Measurements from ENCODE around the gene UNC5B. TPM values are rescaled to one million over a fixed set of nuclear protein-coding genes. Genes with fewer than 3 reads are reported as not detected.

UNC5B gene
- total RNA-seq: 4.2 TPM
- 2.2 TPM for polyA plus RNA-seq
- long read RNA-seq, donor 1: 0 reads
- long read RNA-seq, donor 2: 0 reads
- long read RNA-seq, donor 3: 0 reads
- long read RNA-seq, donor 4, partial matches to known transcripts: 8 of 8 reads
- long read RNA-seq, donor 4, other reads (novel, unspliced or antisense): 0 of 8 reads
- long read RNA-seq, donor 5, partial matches to known transcripts: 8 of 13 reads
- long read RNA-seq, donor 5, other reads (novel, unspliced or antisense): 5 of 13 reads
- long read RNA-seq, donor 6, full-length matches to known transcripts: 2 of 2 reads
- long read RNA-seq, donor 6, partial matches to known transcripts: 0 of 2 reads
- long read RNA-seq, donor 6, other reads (novel, unspliced or antisense): 0 of 2 reads
- long read RNA-seq, donor 7: 0 reads
- long read RNA-seq, donor 8, full-length matches to known transcripts: 1 of 1 reads
- long read RNA-seq, donor 8, partial matches to known transcripts: 0 of 1 reads
- long read RNA-seq, donor 8, other reads (novel, unspliced or antisense): 0 of 1 reads
- long read RNA-seq, donor 9: 0 reads
- long read RNA-seq, donor 10: 0 reads

DNA sequence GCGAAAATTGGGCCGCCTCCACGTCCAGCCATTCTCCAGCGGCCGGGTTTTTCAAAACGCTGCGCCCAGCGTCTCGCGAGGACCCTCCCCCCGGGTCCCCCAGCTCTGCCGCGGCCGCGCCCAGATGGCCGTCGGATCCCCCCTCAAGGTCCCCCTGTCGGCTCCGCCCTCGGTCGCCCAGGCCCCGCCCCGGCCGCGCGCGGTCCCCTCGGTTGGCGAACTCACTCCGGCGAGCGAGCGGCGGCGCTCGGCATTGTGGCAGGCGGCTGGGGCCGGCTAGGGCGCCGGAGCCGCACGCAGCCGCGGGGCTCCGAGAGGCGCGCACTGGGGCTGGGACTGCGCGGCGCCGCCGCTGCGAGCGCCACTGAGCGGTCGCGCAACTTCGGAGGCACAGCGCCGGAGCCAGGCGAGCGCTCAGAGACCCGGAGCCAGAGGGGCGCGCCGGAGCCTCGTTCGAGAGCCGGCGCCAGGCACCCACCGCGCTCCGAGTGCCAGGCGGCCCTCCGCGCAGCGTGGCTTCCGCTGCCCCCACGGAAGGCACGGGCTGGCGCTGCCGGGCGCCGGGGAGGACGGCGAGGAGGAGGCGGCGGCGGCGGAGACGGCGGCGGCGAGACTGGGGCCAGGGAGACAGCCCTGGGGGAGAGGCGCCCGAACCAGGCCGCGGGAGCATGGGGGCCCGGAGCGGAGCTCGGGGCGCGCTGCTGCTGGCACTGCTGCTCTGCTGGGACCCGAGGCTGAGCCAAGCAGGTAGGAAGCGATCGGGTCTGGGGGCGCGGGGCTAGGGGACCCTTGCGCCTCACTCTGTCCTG is at the start of gene UNC5B:
TSS of gene UNC5B (plus strand) at position 253 of the 809 bp plus-strand sequence. CDS start at position 669, 416 bp downstream.
- peaks cover 21 to 75% of the 10 kb centered on the region in 2 donors for H3K27me3 ChIP-seq (ENCODE audit: control insufficient read depth in 2 of 2, insufficient read depth in 1 of 2, low read length in 1 of 2)
- peaks cover 0 to 3% of the 10 kb centered on the region in 2 donors for H3K9me3 ChIP-seq (ENCODE audit: control insufficient read depth in 2 of 2, insufficient read depth in 1 of 2, low read length in 1 of 2)
- peaks cover 33 to 69% of the 10 kb centered on the region in 2 donors for H3K4me1 ChIP-seq (ENCODE audit: control insufficient read depth in 2 of 2, insufficient read depth in 2 of 2, low read length in 2 of 2)
- under 1% methylated on average over 109 of the region's 109 CpGs for whole genome bisulfite sequencing
- H3K27ac ChIP-seq (ENCODE audit: low read depth in 1 of 2, low read length in 1 of 2): peak within 1 kb of the TSS; percentile 43 to 66
- H3K36me3 ChIP-seq (ENCODE audit: control insufficient read depth in 2 of 2, insufficient read depth in 2 of 2, low read length in 1 of 2): no peaks in the 10 kb centered on the region
- H3K4me3 ChIP-seq (ENCODE audit: low read length in 2 of 2): peak within 1 kb of the TSS; percentile 58 to 71
- DNase-seq (ENCODE audit: low read depth in 6 of 9, low spot score in 9 of 9): peak in 8 of 9 donors; percentile 65 to 95 (median 86)

GRCh38 chr10:71173466-71173865 is 38.9 kb upstream of the UNC5B start:
- Histone ChIP-seq H3K4me1 (ENCODE audit: control insufficient read depth in 2 of 2, insufficient read depth in 2 of 2, low read length in 2 of 2) (no peaks in the 10 kb centered on the region), H3K9me3 (ENCODE audit: control insufficient read depth in 2 of 2, insufficient read depth in 1 of 2, low read length in 1 of 2) (no peaks in the 10 kb centered on the region), H3K4me3 (ENCODE audit: low read length in 2 of 2) (no peak overlapping the region), H3K36me3 (ENCODE audit: control insufficient read depth in 2 of 2, insufficient read depth in 2 of 2, low read length in 1 of 2) (no peaks in the 10 kb centered on the region), H3K27me3 (ENCODE audit: control insufficient read depth in 2 of 2, insufficient read depth in 1 of 2, low read length in 1 of 2) (no peaks in the 10 kb centered on the region), H3K27ac (ENCODE audit: low read depth in 1 of 2, low read length in 1 of 2) (no peak overlapping the region)
- no peak for DNase-seq (ENCODE audit: low read depth in 6 of 9, low spot score in 9 of 9)

DNA sequence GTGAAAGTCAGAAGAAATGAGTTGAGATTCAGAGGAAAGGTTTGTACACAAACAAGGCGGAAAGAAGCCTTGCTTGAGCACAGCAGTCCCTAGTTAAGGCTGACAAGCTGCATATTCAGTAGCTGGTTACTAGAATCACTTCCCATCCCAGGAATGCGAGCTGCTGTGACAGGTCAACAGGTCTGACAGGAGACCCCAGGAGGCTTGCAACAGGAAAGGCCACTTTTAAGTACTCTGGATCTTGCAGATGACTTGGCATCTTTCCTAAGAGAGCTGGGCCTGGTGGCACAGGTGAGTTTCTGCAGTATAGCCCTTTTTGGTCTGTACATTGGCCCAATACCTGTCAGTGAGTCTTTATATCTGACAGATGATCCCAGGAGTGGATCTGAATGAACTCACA is 35.7 kb upstream of the UNC5B start:
- Histone ChIP-seq H3K4me3 (ENCODE audit: low read length in 2 of 2) (no peak overlapping the region), H3K27ac (ENCODE audit: low read depth in 1 of 2, low read length in 1 of 2) (no peak overlapping the region), H3K4me1 (ENCODE audit: control insufficient read depth in 2 of 2, insufficient read depth in 2 of 2, low read length in 2 of 2) (peaks cover 0 to 4% of the 10 kb centered on the region in 2 donors), H3K9me3 (ENCODE audit: control insufficient read depth in 2 of 2, insufficient read depth in 1 of 2, low read length in 1 of 2) (no peaks in the 10 kb centered on the region), H3K27me3 (ENCODE audit: control insufficient read depth in 2 of 2, insufficient read depth in 1 of 2, low read length in 1 of 2) (no peaks in the 10 kb centered on the region), H3K36me3 (ENCODE audit: control insufficient read depth in 2 of 2, insufficient read depth in 2 of 2, low read length in 1 of 2) (no peaks in the 10 kb centered on the region)
- WGBS: 95% methylated on average over 2 of the region's 2 CpGs
- no peak for DNase-seq (ENCODE audit: low read depth in 6 of 9, low spot score in 9 of 9)

GRCh38 chr10:71177651-71178199 is 34.6 kb upstream of the UNC5B start:
- Histone ChIP-seq H3K4me3 (ENCODE audit: low read length in 2 of 2) (no peak overlapping the region), H3K36me3 (ENCODE audit: control insufficient read depth in 2 of 2, insufficient read depth in 2 of 2, low read length in 1 of 2) (no peaks in the 10 kb centered on the region), H3K27ac (ENCODE audit: low read depth in 1 of 2, low read length in 1 of 2) (no peak overlapping the region), H3K4me1 (ENCODE audit: control insufficient read depth in 2 of 2, insufficient read depth in 2 of 2, low read length in 2 of 2) (peaks cover 0 to 4% of the 10 kb centered on the region in 2 donors), H3K9me3 (ENCODE audit: control insufficient read depth in 2 of 2, insufficient read depth in 1 of 2, low read length in 1 of 2) (no peaks in the 10 kb centered on the region), H3K27me3 (ENCODE audit: control insufficient read depth in 2 of 2, insufficient read depth in 1 of 2, low read length in 1 of 2) (no peaks in the 10 kb centered on the region)
- 93% methylated on average over 4 of the region's 4 CpGs for WGBS
- no peak for DNase-seq (ENCODE audit: low read depth in 6 of 9, low spot score in 9 of 9)

GRCh38 chr10:71178880-71179279 is 33.5 kb upstream of the UNC5B start:
- H3K36me3 ChIP-seq (ENCODE audit: control insufficient read depth in 2 of 2, insufficient read depth in 2 of 2, low read length in 1 of 2): no peaks in the 10 kb centered on the region
- no peaks in the 10 kb centered on the region for H3K27me3 ChIP-seq (ENCODE audit: control insufficient read depth in 2 of 2, insufficient read depth in 1 of 2, low read length in 1 of 2)
- H3K27ac ChIP-seq (ENCODE audit: low read depth in 1 of 2, low read length in 1 of 2): no peak overlapping the region
- H3K4me1 ChIP-seq (ENCODE audit: control insufficient read depth in 2 of 2, insufficient read depth in 2 of 2, low read length in 2 of 2): peaks cover 0 to 4% of the 10 kb centered on the region in 2 donors
- no peaks in the 10 kb centered on the region for H3K9me3 ChIP-seq (ENCODE audit: control insufficient read depth in 2 of 2, insufficient read depth in 1 of 2, low read length in 1 of 2)
- DNase-seq (ENCODE audit: low read depth in 6 of 9, low spot score in 9 of 9): no peak
- H3K4me3 ChIP-seq (ENCODE audit: low read length in 2 of 2): no peak overlapping the region
- 89% methylated on average over 3 of the region's 3 CpGs for WGBS

DNA sequence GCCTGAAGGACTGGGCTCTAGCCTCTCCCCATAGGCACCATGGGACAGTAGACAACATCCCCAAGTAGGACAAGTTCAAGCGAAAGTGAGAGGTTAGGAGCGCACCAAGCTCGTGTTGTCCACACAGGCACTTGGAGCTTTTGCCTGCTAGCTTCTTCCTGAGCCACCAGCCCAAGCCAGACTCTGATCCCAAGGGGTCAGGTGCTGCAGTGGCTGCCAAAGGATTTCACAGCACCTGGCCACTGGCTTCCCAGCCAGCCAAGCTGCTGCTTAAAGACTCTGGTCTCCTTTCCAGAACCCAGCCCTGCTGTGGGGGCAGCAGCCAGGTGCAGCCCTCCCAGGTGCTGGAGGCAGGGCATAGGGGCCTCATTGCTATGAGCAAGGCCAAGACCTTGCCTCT is 33.0 kb upstream of the UNC5B start:
- WGBS: over 99% methylated on average over 3 of the region's 3 CpGs
- Histone ChIP-seq H3K9me3 (ENCODE audit: control insufficient read depth in 2 of 2, insufficient read depth in 1 of 2, low read length in 1 of 2) (no peaks in the 10 kb centered on the region), H3K36me3 (ENCODE audit: control insufficient read depth in 2 of 2, insufficient read depth in 2 of 2, low read length in 1 of 2) (no peaks in the 10 kb centered on the region), H3K4me1 (ENCODE audit: control insufficient read depth in 2 of 2, insufficient read depth in 2 of 2, low read length in 2 of 2) (peaks cover 0 to 4% of the 10 kb centered on the region in 2 donors), H3K4me3 (ENCODE audit: low read length in 2 of 2) (no peak overlapping the region), H3K27me3 (ENCODE audit: control insufficient read depth in 2 of 2, insufficient read depth in 1 of 2, low read length in 1 of 2) (no peaks in the 10 kb centered on the region), H3K27ac (ENCODE audit: low read depth in 1 of 2, low read length in 1 of 2) (no peak overlapping the region)
- DNase-seq (ENCODE audit: low read depth in 6 of 9, low spot score in 9 of 9): no peak

DNA sequence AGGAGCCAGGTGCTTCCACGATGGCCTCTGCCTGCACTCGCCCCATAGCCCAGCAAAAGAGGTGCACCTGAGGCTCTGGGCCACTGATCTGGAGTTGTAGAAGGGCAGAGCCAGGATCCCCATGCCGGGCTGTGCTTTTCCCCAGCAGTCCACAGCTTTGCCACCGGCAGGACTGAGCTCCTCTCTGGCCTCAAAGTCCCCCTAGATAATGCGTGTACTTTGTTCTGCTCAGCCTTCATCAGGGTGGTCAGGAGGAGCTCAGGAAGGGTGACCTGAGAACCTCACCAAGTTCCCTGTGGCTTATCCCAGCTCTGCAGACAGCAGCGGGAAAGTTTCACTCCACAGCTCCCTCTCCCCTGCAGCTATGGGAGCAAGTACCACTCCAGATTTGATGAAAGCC is 27.9 kb upstream of the UNC5B start:
- Histone ChIP-seq H3K36me3 (ENCODE audit: control insufficient read depth in 2 of 2, insufficient read depth in 2 of 2, low read length in 1 of 2) (no peaks in the 10 kb centered on the region), H3K4me3 (ENCODE audit: low read length in 2 of 2) (no peak overlapping the region), H3K27me3 (ENCODE audit: control insufficient read depth in 2 of 2, insufficient read depth in 1 of 2, low read length in 1 of 2) (no peaks in the 10 kb centered on the region), H3K4me1 (ENCODE audit: control insufficient read depth in 2 of 2, insufficient read depth in 2 of 2, low read length in 2 of 2) (peaks cover 0 to 3% of the 10 kb centered on the region in 2 donors), H3K9me3 (ENCODE audit: control insufficient read depth in 2 of 2, insufficient read depth in 1 of 2, low read length in 1 of 2) (no peaks in the 10 kb centered on the region), H3K27ac (ENCODE audit: low read depth in 1 of 2, low read length in 1 of 2) (no peak overlapping the region)
- no peak for DNase-seq (ENCODE audit: low read depth in 6 of 9, low spot score in 9 of 9)
- 97% methylated on average over 6 of the region's 6 CpGs for WGBS

GRCh38 chr10:71185209-71185608 is 27.2 kb upstream of the UNC5B start:
- no peaks in the 10 kb centered on the region for H3K36me3 ChIP-seq (ENCODE audit: control insufficient read depth in 2 of 2, insufficient read depth in 2 of 2, low read length in 1 of 2)
- no peaks in the 10 kb centered on the region for H3K4me1 ChIP-seq (ENCODE audit: control insufficient read depth in 2 of 2, insufficient read depth in 2 of 2, low read length in 2 of 2)
- DNase-seq (ENCODE audit: low read depth in 6 of 9, low spot score in 9 of 9): no peak
- H3K9me3 ChIP-seq (ENCODE audit: control insufficient read depth in 2 of 2, insufficient read depth in 1 of 2, low read length in 1 of 2): no peaks in the 10 kb centered on the region
- no peak overlapping the region for H3K27ac ChIP-seq (ENCODE audit: low read depth in 1 of 2, low read length in 1 of 2)
- no peak overlapping the region for H3K4me3 ChIP-seq (ENCODE audit: low read length in 2 of 2)
- no peaks in the 10 kb centered on the region for H3K27me3 ChIP-seq (ENCODE audit: control insufficient read depth in 2 of 2, insufficient read depth in 1 of 2, low read length in 1 of 2)
- WGBS: 95% methylated on average over 4 of the region's 4 CpGs

DNA sequence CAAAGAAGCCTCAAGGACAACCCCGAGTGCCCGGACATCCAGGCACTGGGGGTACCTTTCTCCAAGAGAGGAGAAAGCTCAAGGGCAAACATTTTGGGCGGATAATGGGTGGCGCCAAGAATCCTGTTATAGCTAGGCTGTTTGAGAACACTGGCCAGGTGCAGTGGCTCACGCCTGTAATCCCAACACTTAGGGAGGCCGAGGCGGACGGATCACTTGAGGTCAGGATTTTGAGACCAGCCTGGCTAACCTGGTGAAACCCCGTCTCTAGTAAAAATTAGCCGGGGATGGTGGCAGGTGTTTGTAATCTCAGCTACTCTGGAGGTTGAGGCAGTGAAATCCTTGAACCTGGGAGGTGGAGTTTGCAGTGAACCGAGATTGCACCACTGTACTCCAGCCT is 25.2 kb upstream of the UNC5B start:
- Histone ChIP-seq H3K4me3 (ENCODE audit: low read length in 2 of 2) (no peak overlapping the region), H3K9me3 (ENCODE audit: control insufficient read depth in 2 of 2, insufficient read depth in 1 of 2, low read length in 1 of 2) (no peaks in the 10 kb centered on the region), H3K27ac (ENCODE audit: low read depth in 1 of 2, low read length in 1 of 2) (no peak overlapping the region), H3K4me1 (ENCODE audit: control insufficient read depth in 2 of 2, insufficient read depth in 2 of 2, low read length in 2 of 2) (no peaks in the 10 kb centered on the region), H3K36me3 (ENCODE audit: control insufficient read depth in 2 of 2, insufficient read depth in 2 of 2, low read length in 1 of 2) (no peaks in the 10 kb centered on the region), H3K27me3 (ENCODE audit: control insufficient read depth in 2 of 2, insufficient read depth in 1 of 2, low read length in 1 of 2) (no peaks in the 10 kb centered on the region)
- 85% methylated on average over 11 of the region's 11 CpGs for WGBS
- DNase-seq (ENCODE audit: low read depth in 6 of 9, low spot score in 9 of 9): no peak
